Adipose tissue (tissue), 3 donors: Measurements from ENCODE around the gene EOLA2. TPM values are rescaled to one million over a fixed set of nuclear protein-coding genes. Genes with fewer than 3 reads are reported as not detected.
"Not testable (repeated sequence)": the region's sequence is repeated elsewhere in the genome, so short reads cannot be mapped to it uniquely, and the experiment has no call there.

ENCODE experiments used
- H3K27ac ChIP-seq: one replicate; pipeline ENCODE4 v1.5.1; 2013; ENCODE audit warnings: low read depth, low read length
- WGBS, 3 donors: extraction: QIAGEN DNeasy Blood & Tissue Kit; methylation state at CpG; one replicate each; pipeline ENCODE4 v1.1.7; 2013; 5-methylcytosine and 5-hydroxymethylcytosine counted together
- polyA plus RNA-seq, 3 donors: library from polyadenylated mRNA; stranded (reverse); fragments of 200-250 nt; gene quantifications; one replicate each; pipeline ENCODE4 v1.2.3, GENCODE V29; 2013
- donor health status: healthy with polysubstance abuse.
- donor health status: Bipolar disorder and iron deficiency.
- donor health status: healthy.

Gene EOLA2
- 10 to 100 TPM; 20.8 to 34.6 (median 31.4) TPM for polyA plus RNA-seq

DNA sequence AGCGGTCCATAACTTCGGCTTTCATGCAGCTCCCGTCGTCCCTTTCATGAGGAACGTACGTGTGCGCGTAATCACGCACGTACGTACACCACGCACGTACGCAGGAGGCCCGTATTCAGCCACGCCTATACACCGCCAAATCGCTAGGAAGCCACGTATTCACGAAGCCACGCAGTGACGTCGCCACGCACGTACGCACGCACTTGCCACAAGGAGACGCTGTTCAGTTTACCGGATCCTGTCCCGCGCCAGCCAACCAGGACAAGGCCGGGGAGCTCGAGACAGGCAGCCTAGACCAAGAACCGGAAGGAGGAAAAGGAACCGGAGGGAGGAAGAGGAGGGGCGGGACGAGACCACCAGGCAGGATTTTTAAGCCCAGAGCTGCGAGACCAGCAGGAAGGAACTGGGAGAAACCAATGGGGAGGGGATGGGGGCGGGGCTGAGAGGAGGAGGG lies at the start of gene EOLA2:
TSS of gene EOLA2 (minus strand) at position 65 of the 454 bp plus-strand sequence. CDS start 4,617 bp downstream, outside the sequence.
- H3K27ac ChIP-seq = no peak within 1 kb of the TSS
- WGBS, 3 donors = 1 to 24% (median 1%) methylated on average over 33 to 39 of the region's 39 CpGs

DNA sequence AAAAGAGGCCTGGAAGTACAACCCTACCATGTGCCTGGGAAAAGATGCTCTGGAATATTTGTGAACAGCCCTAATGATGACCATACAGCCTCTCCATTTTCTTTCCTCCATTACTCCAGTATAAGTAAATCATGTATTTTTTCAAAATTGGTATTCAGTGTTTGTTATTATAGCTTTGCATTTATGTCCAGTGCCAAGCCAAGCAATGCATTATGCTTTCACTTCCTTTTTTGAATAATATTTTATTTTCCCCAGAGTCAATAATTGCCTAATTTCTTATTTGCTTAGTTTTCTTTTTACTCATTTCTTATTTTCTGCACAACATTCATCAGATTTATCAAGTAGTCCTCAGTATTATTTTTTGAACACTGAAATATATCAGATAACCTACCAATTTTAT lies 49.3 kb upstream of the EOLA2 start:
- H3K27ac ChIP-seq = no peak overlapping the region

DNA sequence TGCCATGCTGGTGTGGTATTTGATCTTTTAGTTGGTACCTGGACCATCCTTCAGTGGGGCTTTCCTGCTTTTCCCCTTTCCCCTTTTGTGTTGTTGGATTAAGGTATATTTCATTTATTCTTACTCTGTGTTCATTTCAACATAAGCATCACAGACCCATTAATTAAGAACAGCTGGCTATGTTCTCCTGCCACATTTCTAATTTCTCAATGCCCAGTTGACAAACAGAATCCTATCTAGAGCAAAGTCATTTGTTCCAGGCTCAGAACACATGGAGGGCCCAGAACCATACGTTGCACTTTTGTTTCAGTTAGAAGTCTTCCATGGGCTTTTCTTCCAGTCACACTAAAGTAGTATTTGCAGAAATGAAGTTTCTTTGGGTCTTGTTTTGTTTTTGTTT lies 46.1 kb upstream of the EOLA2 start:
- no peak overlapping the region for H3K27ac ChIP-seq
- 73 to 100% (median 73%) methylated on average over 1 of the region's 1 CpG for WGBS, 3 donors

DNA sequence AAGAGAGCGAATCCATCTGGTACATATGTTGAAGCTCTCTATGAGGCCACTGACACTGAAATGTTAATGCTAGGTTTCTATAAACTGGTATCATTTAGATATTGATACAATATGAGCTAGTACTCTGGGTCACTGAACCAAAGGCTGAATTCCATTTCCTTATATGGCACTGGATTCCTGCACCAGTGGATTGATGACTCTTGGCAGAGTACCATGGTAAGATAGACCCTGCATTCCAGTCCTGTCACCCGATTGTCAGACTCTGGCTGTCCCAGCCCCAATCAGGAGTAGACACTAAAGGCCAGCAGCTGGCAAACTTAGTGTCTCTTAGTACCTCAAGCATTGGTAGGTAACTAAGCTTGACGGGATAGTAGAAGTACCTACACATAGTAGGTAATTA lies 44.0 kb upstream of the EOLA2 start:
- no peak overlapping the region for H3K27ac ChIP-seq
- WGBS, 3 donors = 64 to 74% (median 72%) methylated on average over 3 of the region's 3 CpGs

DNA sequence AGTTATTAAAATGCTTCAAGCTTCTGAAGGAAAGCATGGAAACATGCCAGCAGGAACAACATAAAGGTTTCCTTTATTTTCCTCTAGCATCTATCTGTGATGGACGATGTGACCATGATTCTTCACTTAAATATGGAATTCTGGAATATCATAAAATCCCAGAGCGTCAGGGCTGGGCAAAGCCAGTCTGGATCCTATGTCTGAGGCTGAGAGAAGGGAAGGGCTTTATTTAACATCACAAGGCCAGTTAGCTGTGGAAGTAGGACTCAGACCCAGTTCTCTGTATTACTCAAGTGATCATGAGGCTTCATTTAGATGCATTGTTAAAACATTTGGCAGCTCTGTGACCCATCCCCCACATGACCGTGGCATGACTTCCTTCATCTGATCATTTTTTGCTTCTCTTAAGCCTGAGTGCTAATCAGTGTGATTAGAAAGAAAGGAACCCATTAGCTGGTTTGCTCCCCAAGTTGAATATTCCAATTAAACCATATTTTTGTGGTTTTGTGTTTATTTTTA lies 40.9 kb upstream of the EOLA2 start:
- 61 to 86% (median 72%) methylated on average over 3 of the region's 3 CpGs for WGBS, 3 donors
- H3K27ac ChIP-seq = no peak overlapping the region

DNA sequence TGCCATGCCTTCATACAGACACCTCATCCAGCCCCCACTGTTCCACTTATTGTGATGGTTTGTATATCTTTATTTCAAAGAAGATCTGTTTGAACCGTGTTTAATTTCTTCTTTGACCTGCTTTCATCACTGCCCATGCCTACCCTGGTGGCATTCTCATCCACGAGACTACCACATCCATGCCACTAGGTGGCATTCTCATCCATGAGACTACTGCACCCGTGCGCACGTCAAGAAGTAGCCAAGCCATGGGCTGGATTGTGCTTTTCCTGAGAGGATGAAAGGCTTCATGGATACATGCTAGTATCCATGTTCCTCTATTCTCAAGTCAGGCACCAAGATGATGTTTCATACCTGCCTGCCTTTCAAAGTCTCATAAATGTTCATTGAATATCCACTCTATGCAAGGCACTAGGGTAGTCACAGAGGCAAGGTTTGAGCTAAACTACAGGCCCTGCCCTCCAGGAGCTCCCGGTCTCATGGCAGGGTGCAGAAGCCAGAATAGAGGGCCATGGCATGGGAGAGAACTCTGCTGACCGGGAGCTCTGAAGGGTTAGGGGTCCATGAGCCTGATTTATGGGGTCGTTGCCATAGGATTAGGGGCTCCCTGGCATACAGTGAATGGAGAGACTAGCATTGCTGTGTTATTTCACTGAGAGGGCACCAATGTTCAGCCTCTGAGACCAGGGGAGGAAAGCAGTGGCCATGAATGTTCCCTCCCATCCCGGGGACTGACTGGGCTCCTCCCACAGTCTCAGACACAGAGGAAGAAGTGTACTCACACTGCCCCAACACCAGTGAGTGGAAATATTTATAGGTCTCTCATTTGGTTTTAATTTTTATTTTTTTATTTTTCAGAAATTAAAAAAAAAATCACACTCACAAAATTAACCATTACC lies 24.8 kb upstream of the EOLA2 start:
- 32 to 42% (median 42%) methylated on average over 9 of the region's 9 CpGs for WGBS, 3 donors
- H3K27ac ChIP-seq = no peak overlapping the region

DNA sequence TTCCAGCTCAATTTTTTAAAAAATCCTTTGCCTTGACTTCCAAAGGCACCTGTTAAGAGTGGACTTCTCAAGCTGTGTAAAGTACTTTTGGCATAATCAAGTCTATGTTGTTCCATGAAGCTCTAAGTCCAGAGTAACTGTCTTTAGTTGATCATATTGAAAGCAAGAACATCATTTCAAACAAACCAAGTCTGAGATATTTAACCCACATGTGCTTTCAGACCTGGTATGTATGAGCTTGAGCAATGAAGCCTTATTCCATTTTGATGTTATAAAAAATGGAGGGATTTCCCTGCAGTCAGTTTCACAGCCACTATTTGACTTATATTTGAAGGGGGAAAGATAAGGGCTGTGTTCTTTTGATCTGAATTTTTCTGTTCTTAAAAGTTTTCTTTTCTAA lies 23.7 kb upstream of the EOLA2 start:
- H3K27ac ChIP-seq = no peak overlapping the region

DNA sequence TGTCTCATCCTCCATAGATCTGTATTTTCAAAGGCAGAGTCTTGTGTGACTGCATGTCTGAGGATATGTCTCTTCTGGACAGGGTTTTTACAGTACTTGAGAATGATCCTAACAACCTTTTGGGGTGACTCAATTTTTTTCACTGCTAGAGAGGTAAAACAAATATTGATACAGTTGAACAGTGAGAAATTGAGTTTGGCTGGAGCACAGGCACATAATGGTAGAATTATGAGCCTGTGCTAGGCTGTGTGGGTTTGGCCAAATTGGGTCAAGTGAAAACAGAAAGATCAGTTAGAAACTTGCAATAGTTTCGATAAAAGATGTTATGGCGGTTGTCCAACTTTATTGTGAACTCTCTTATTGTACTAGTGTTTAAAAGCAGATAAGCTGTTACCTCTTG lies 23.3 kb upstream of the EOLA2 start:
- H3K27ac ChIP-seq = no peak overlapping the region
- WGBS, 3 donors = 52 to 89% (median 72%) methylated on average over 2 of the region's 2 CpGs

DNA sequence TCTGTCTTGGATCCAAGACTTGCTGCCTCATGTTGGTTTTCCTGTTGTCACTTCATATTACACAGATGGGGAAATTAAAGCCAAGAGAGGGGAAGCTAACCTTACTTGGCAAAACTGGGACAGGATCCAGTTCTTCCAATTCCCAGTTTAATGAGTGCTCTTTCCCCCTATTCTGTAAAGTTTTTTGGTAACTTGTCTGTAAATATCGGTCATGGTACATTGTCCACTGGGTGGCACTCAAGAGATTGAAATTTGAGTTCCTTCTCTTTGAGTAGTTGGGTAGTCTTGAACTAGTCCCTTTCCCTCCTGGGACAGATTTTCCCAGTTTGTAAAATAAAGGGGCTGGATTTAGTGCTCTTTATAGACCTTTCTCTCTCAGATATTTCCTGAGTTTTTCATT lies 12.4 kb upstream of the EOLA2 start:
- no peak overlapping the region for H3K27ac ChIP-seq
- WGBS, 3 donors = 9 to 13% (median 10%) methylated on average over 1 of the region's 1 CpG

DNA sequence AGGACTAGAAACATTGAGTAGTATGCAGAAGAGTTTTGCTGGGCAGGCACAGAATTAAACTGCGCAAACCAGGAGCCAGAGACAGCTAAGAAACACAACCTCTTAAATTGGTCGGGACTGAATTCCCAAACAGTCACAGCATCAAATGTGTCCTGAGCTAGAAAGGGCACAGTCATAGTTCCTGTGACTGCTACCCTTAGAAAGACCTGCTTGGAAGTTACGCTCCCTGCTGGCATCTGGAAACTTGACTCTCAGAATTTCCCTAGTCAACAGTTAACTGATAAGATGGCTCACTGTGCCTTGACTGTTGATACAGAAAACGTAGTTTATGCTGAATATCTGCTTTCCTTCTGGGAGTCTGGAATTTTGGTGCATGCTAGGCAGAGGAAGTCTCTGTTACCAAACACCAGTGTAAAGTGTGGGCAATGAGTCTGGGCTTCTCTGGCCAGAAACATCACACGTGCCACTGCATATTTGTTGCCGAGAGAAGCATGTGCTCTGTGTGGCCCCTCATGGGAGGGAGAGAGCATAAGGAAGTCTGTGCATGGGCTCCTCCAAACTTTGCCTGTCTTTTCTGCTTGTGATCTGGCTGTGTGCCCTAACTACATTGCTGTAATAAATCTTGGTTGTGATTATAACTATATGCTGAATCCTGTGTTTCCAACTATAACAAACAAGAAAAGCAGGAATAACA lies 11.6 kb upstream of the EOLA2 start:
- no peak overlapping the region for H3K27ac ChIP-seq
- 49 to 60% (median 59%) methylated on average over 6 of the region's 6 CpGs for WGBS, 3 donors

DNA sequence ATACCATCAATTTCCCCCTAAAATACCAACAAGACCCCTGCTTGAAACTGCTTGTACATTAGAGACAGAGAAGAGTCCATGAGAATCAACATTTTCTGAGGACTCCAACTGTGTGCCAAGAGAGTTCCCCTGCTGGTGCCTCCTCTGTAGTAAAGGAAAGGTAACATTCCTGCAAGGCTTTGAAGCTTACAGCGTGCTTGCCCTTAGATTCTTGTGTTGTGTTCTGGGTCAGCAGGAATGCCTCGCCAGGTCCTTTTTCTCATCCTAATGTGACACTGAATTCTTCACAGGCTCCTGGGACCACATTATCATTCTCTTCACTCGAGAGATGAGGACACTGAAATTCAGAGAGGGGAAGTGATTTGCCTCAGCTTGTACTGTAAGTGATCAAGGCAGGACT lies 9.7 kb upstream of the EOLA2 start:
- WGBS, 3 donors = 55 to 83% (median 70%) methylated on average over 3 of the region's 3 CpGs
- H3K27ac ChIP-seq = no peak overlapping the region

DNA sequence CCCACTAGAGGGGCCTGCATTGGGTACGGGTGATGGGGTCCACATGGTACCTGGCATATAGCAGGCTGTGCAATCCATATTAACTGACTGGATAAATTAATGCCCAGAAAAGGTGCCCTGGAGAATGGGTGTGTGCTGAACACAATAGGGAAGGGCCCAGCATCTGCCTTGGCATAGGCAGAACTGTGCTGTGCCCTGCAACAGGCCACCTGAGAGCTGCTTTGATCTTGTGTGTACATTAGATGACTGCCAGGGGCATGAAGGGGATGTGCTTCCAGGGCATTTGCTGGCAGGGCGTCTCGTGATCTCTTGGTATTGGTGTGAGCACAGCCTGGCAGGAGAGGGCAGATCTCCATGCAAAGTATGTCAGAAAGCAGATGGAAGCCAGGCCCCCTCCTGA lies 8.6 kb upstream of the EOLA2 start:
- no CpG with 5 or more reads among the region's 3 CpGs for WGBS, 3 donors
- not testable (repeated sequence) for H3K27ac ChIP-seq

DNA sequence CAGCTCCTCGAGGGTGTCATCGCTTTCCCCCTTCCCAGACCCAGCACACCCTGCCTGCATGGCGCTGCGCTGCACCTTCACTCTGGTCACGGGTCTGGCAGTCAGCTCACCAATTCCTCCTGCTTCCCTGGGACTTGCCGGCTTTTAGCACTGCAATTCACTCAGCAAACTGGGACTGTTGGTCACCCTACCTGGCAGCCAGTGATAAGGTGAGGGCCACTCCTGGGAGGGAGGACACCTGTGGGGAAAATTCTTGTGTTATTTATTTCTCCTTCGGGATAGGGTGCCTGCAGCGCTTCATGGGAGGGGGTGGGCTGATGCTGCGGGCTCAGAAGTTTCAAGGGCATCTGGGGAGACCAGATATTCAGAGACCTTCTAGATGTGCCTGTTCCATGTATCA lies 7.5 kb upstream of the EOLA2 start:
- WGBS, 3 donors = 67 to 99% (median 68%) methylated on average over 4 to 7 of the region's 9 CpGs

DNA sequence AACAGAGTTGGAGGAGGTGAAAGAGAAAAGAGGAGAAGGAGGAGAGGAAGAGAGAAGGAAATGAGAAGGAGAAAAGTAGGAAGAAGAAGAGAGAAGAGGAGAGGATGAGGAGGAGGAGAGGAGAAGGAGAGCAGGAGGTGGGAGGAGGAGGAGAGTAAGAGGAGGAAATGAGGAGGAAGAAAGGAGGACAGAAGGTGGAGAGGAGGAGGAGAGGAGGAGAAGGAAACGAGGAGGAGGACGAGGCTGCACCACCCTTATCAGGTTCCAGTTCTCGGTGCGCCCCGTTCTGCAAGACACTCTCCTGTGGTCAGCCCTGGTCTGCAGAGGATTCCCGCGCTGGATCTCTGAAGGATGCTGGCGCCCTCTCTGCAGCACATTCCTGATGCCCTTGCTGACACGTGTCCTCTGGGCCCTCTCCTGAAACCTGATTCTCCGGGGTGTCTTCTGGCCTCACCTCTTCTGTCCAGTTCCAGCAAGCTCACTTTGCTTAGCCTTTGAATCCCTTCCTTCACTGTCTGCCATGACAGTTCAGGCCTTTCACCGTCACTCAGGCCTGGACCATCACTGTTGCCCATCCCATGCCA lies 6.9 kb upstream of the EOLA2 start:
- WGBS, 3 donors = 59 to 84% (median 76%) methylated on average over 8 to 11 of the region's 11 CpGs
- H3K27ac ChIP-seq = not testable (repeated sequence)

More for the DNA sequence above, 7.5 kb upstream of the EOLA2 start:
- not testable (repeated sequence) for H3K27ac ChIP-seq

DNA sequence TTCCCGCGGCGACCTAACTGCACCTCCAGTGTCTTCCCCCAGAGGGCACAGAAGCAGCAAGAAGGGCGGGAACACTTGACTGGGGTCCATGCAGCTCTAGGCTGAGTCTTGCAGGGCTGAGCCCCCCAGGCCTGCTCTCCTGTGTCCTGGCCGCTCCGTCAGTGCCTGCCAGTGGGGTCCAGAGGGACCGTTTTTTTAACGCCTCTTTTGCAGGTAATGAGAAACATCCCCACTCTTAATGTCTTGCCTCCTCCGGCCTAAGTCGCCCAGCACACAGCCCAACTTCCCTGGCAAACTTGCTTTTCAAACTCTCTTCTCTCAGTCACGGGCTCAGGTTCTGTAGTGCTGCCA lies 2.4 kb upstream of the EOLA2 start:
- not testable (repeated sequence) for H3K27ac ChIP-seq
- WGBS, 3 donors = 9 to 40% (median 17%) methylated on average over 8 to 10 of the region's 11 CpGs

DNA sequence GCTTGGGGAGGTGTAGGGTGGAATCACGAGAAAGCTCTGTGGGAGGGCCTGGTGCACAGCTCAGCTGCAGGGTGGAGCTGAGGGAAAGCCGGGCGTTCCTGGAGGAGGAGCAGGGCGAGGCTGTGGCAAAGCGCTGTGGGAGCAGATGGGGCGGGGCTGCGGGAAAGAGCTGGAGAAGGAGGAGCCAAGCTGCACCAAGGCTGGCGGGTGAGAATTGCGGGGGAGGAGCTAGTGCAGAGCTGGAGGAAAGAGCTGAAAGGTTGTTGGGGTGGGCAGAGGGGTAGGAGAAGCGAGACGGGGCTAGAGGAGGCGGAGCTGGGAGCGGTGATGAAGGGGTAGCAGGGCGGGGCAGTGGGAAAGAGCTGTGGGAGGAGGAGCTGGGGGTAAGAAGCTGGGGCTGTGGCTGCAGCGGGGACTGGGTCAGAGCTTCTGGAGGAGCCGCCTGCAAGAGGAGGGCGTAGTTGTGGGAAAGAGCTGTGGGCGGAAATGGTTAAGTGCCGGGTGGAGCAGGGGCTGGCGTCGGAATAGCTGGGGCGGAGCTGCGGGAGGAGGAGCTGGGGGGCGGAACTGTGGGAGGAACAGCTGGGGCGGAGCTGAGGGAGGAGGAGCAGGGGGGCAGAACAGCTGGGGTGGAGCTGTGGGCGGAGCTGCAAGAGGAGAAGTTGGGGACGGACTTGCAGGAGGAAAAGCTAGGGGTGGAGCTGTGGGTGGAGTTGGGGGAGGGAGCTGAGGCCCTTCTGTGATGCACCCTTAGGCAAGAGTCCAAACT lies 1.8 kb upstream of the EOLA2 start:
- 1 to 42% (median 1%) methylated on average over 16 to 27 of the region's 27 CpGs for WGBS, 3 donors

DNA sequence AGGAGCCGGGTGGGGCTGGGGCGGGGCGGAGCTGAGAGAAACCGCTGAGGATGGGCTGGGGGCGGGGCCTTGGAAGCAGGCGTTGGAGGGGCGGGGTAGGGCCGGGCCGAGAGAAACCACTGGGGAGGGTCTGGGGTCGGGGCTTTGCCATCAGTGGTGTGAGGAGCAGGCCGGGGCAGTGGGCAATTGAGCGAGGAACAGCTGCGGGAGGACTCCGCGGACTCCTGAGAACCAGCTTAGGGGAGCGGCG lies 1.3 kb upstream of the EOLA2 start:
- 0 to 29% (median 1%) methylated on average over 5 to 17 of the region's 17 CpGs for WGBS, 3 donors
- H3K27ac ChIP-seq = no peak overlapping the region

More for the DNA sequence above, 1.8 kb upstream of the EOLA2 start:
- H3K27ac ChIP-seq = no peak overlapping the region

DNA sequence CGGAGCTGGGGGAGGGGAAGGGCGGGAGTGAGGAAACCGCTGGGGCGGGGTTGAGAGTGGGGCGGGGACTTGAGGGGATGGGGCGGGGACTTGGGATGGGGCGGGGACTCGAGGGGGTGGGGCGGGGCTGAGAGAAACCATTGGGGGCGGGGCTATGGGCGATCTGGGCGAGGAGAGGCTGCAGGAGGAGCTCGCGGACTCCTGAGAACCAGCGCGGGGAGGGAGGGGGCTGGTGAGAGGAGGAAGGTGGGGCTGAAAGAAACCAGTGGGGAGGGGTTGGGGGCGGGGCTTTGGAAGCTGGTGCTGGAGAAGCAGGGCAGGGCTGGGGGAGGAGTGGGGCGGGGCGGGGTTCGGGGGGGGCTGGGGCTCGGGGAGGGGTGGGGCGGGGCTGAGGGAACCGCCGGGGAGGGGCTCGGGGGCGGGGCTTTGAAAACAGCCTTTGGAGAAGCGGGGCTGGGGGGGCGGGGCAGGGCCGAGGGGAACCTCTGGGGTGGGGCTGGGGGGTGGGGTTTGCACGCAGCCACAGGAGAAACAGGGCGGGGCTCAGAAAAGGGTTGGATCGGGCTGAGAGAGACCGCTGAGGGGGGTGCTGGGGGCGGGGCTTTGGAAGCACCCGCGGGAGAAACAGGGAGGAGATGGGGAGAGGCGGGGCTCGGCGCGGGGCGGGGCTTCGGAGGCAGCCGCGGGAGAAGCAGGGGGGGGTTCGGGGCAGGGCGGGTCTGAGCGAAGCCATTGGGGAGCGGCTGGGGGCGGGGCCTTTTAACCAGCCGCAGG lies 777 bp upstream of the EOLA2 start:
- no peak overlapping the region for H3K27ac ChIP-seq
- 0 to 34% (median 3%) methylated on average over 2 to 35 of the region's 50 CpGs for WGBS, 3 donors
